GM20000 (cell line): ENCODE data around the gene GPR156.

ENCODE experiments used
- DNase-seq: peaks from one replicate; pipeline ENCODE4 v3.0.0; 2012; ENCODE audit warnings: low spot score
- TF ChIP-seq, protein P1 (sequence below): IDR thresholded peaks from 2 replicates; pipeline ENCODE4 v1.5.1; 2012; ENCODE audit warnings: mild to moderate bottlenecking, control low read depth; ENCODE audit errors: extremely low read depth, missing control alignments

The GPR156 gene

DNA sequence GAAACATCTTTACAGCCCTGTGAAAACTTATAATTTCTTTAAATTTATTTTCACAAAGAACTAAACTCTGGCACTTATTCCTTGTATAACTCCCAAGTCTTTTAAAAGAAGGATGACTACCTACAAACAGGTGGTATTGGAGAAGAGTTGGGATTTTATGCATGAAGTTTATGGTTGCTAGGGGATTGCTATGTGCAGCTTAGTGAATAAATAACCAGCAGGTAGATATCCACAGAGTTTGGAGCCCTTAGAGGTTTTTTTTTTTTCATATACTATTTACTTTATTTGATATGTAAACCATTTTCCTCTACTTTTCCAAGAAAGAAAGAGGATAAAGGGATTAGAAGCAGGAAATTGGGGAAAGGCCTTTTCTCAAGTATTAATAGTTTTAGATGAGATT is 91.5 kb downstream of the GPR156 start:
- TF ChIP-seq, protein P1, sequence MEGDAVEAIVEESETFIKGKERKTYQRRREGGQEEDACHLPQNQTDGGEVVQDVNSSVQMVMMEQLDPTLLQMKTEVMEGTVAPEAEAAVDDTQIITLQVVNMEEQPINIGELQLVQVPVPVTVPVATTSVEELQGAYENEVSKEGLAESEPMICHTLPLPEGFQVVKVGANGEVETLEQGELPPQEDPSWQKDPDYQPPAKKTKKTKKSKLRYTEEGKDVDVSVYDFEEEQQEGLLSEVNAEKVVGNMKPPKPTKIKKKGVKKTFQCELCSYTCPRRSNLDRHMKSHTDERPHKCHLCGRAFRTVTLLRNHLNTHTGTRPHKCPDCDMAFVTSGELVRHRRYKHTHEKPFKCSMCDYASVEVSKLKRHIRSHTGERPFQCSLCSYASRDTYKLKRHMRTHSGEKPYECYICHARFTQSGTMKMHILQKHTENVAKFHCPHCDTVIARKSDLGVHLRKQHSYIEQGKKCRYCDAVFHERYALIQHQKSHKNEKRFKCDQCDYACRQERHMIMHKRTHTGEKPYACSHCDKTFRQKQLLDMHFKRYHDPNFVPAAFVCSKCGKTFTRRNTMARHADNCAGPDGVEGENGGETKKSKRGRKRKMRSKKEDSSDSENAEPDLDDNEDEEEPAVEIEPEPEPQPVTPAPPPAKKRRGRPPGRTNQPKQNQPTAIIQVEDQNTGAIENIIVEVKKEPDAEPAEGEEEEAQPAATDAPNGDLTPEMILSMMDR = no peak
- no peak for DNase-seq

- no peak for DNase-seq
- TF ChIP-seq, protein P1 = no peak
These were observed 92.4 kb downstream of the GPR156 start for GRCh38 chr3:120192579-120192978.

GRCh38 chr3:120192159-120192558 is 92.9 kb downstream of the GPR156 start:
- TF ChIP-seq, protein P1 = no peak
- DNase-seq = no peak

DNA sequence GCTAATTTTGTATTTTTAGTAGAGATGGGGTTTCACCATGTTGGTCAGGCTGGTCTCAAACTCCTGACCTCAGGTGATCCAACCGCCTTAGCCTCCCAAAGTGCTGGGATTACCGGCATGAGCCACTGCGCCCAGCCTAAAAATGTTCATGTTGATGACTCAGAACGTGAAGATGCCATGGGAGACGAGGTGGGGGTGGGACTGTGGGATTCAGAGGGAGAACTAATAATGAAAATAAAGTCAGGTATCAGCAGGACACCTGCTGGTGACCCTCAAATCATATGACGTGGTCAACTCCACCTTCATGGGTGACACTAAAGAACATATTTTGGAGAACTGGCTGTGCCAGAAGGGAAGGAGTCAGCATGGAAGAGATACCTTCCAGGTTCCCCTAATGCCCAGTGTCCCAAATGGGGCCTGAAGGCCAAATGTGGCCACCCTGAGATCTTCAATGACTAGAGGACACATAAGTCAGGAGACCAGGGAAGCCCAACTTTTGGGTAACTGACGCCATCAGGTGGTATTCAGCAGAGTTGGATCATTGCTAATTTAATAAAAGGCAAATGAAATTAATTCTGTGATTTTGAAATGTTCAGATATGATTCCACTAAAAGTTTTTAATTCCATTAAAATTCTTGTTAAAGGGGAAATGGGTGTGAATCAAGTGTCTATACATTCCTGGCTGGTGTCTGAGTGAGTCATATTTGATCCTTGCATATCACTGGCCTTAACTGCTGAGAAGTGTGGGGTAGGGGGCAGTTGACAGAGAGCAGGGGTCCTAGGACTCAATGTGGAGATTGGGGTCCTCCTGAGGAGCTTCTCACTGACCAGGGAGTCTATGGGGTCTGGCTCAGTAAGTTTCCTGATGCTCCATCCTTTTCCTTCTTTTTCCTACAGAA is 102.2 kb downstream of the GPR156 start:
- TF ChIP-seq, protein P1 = no peak
- peak; percentile 36 for DNase-seq

- DNase-seq = no peak
- TF ChIP-seq, protein P1 = no peak
These were observed 103.4 kb downstream of the GPR156 start for GRCh38 chr3:120181632-120182031.

DNA sequence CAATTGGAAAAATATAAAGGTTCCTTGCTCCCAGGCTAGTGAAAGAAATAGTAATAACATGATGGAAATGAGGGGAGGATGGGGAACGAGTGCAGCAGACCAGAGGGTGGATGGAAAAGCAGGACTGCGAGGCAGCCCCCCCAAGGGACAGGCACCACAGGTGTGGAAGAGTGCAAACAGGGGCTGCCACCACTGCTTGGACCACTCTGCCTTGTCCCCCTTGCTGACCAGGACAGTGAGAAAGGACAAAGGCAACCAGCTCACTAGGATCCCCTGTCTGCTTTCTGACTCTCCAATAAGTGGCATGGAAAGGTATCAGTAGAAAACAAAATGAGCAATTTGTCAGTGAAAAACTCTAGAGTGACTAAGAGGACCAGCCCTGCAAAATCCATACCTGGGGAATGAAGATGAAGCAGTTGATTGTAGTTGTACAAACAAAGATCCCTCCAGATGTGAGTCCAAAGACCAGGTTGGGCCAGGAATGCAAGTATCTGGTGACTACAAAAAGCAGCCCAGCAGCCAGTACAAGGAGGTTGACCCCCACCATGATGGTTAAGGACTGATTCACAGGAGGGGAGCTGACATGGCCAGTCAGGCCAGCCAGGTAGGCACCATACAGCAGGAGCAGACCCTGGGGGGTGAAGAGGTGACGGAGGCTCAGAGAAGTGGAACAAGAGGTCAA is 104.2 kb downstream of the GPR156 start:
- no peak for DNase-seq
- TF ChIP-seq, protein P1 = no peak

GRCh38 chr3:120177707-120178306 is 107.2 kb downstream of the GPR156 start:
- TF ChIP-seq, protein P1 = no peak
- DNase-seq = no peak
